Endometrial microvascular endothelial cells (primary cell): Measurements from ENCODE around the gene PMS1. TPM values are rescaled to one million over a fixed set of nuclear protein-coding genes. Genes with fewer than 3 reads are reported as not detected.

Source experiments
- in situ Hi-C: cut with HindIII; loops from 2 replicates; pipeline ENCODE4 v1.10.0; 2017; ENCODE audit warnings: low sequenced_read_pairs, low pct_unique_long_range_greater_than_20kb; ENCODE audit errors: inconsistent ontology term
- total RNA-seq: library from RNA; depleted of rRNA; stranded (reverse); fragments of >200 nt; gene quantifications from one replicate; pipeline ENCODE4 v1.2.3, GENCODE V29; 2015; ENCODE audit errors: inconsistent ontology term

The PMS1 gene
- total RNA-seq, 1 donor from 2014 or later, result 13.4 TPM

- in situ Hi-C loops, result no loop called here
Observed at GRCh38 chr2:189899101-189899500, 114.9 kb downstream of the PMS1 start.

- in situ Hi-C loops, result no loop called here
Observed at GRCh38 chr2:189900726-189901125, 116.5 kb downstream of the PMS1 start.

GRCh38 chr2:189901664-189902063 lies 117.4 kb downstream of the PMS1 start:
- in situ Hi-C loops, result no loop called here

- in situ Hi-C loops, result no loop called here
Observed at GRCh38 chr2:189913821-189914220, 129.6 kb downstream of the PMS1 start.

GRCh38 chr2:189916651-189917050 lies 132.4 kb downstream of the PMS1 start:
- in situ Hi-C loops, result no loop called here

Other genes starting within 250 kb of the PMS1 start
- gene SLC40A1, start 203.7 kb upstream of the PMS1 start, total RNA-seq, result 0.09 TPM
- 62.3 TPM for gene ASNSD1, start 123.0 kb upstream of the PMS1 start, total RNA-seq
- gene ANKAR, start 109.8 kb upstream of the PMS1 start, total RNA-seq, result 1.2 TPM
- 9.5 TPM for gene OSGEPL1, start 21.7 kb upstream of the PMS1 start, total RNA-seq
- 54.8 TPM for gene ORMDL1, start 111 bp upstream of the PMS1 start, total RNA-seq